Effector memory CD4-positive, alpha-beta T cell (primary cell): ENCODE data around the gene NT5DC2.
A peak's percentile ranks its signal among the peaks of the same experiment; 100 is the strongest.

Experiments used
- DNase-seq, 3 donors: peaks; one replicate each; pipeline ENCODE4 v3.0.0-alpha.2; 2020
- H3K27ac ChIP-seq: 2 replicates; pipeline ENCODE4 v1.7.0; 2013; ENCODE audit warnings: mild to moderate bottlenecking, low read length, moderate library complexity; ENCODE audit not compliant: insufficient read depth, poor library complexity, severe bottlenecking
- H3K27me3 ChIP-seq: replicated peaks from 2 replicates; pipeline ENCODE4 v1.7.0; 2013; ENCODE audit warnings: mild to moderate bottlenecking, low read length; ENCODE audit not compliant: insufficient read depth, control insufficient read depth, poor library complexity, severe bottlenecking
- H3K36me3 ChIP-seq: 2 replicates; pipeline ENCODE4 v1.7.0; 2013; ENCODE audit warnings: mild to moderate bottlenecking, low read length, moderate library complexity; ENCODE audit not compliant: control insufficient read depth, insufficient read depth
- H3K4me1 ChIP-seq: 2 replicates; pipeline ENCODE4 v1.7.0; 2013; ENCODE audit warnings: low read length, mild to moderate bottlenecking; ENCODE audit not compliant: control insufficient read depth, insufficient read depth, poor library complexity, severe bottlenecking
- H3K4me3 ChIP-seq: 2 replicates; pipeline ENCODE4 v1.7.0; 2013; ENCODE audit warnings: low read length, low read depth, mild to moderate bottlenecking; ENCODE audit not compliant: insufficient read depth, poor library complexity, severe bottlenecking
- H3K9me3 ChIP-seq: 2 replicates; pipeline ENCODE4 v1.7.0; 2013; ENCODE audit warnings: mild to moderate bottlenecking, low read length, moderate library complexity; ENCODE audit not compliant: control insufficient read depth
- total RNA-seq, 3 donors: gene quantifications; one replicate each; lab custom pipeline; 2026; lab: John Stamatoyannopoulos, UW

Gene NT5DC2
- total RNA-seq = 1.4 to 3.0 (median 2.3) reads per million in 3 donors

DNA sequence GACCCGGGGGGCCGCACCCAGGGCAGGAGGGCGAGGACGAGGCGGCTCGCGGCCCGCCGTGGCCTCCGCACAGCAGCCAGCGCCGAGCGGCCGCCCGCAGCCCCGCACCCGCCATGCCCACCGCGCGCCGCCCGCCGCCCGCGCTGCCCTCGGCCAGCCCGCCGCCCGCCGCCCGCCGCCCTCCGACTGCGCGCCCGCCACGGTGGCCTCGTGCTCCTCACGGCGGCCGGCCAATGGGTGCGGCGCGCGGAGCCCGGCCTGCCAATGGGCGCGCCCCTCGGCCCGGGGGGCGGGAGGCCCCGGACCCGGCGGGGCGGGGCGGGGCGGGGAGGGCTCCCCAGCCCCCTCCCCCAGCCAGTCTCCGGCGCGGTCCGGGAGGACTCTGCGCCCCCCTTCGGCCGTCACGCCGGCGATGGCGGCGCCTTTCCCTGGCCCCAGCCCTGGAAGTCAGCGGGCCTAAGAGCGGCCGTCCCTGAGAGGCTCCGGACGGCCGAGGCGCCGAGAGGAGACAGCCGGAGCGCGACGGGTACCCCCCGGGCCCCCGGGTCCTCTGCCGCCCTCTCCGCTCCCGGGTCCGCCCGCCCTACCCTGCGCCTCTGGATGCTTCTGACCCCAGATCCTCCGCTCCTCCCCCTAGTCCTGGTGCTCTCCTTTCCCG, at the start of gene NT5DC2:
TSS of gene NT5DC2 (minus strand) at position 235 of the 658 bp plus-strand sequence. CDS start at position 115, 120 bp downstream.
- Histone ChIP-seq H3K9me3 (no peaks in the 10 kb centered on the region), H3K27me3 (no peaks in the 10 kb centered on the region), H3K27ac (no peak within 1 kb of the TSS), H3K4me1 (peaks cover 26% of the 10 kb centered on the region), H3K4me3 (peak within 1 kb of the TSS; percentile 64), H3K36me3 (no peaks in the 10 kb centered on the region)
- peak; percentile 41 to 54 (median 41) for DNase-seq

- Histone ChIP-seq H3K9me3 (no peaks in the 10 kb centered on the region), H3K27ac (no peak overlapping the region), H3K4me1 (no peaks in the 10 kb centered on the region), H3K4me3 (no peak overlapping the region), H3K27me3 (no peaks in the 10 kb centered on the region), H3K36me3 (peaks cover 34% of the 10 kb centered on the region)
- DNase-seq = no peak
Measured at GRCh38 chr3:52574056-52574965, 40.7 kb upstream of the NT5DC2 start.

GRCh38 chr3:52572221-52572620, 38.6 kb upstream of the NT5DC2 start:
- H3K27ac ChIP-seq = no peak overlapping the region
- no peaks in the 10 kb centered on the region for H3K9me3 ChIP-seq
- no peak overlapping the region for H3K4me3 ChIP-seq
- DNase-seq = no peak
- no peaks in the 10 kb centered on the region for H3K27me3 ChIP-seq
- H3K36me3 ChIP-seq = peaks cover 16% of the 10 kb centered on the region
- no peaks in the 10 kb centered on the region for H3K4me1 ChIP-seq

DNA sequence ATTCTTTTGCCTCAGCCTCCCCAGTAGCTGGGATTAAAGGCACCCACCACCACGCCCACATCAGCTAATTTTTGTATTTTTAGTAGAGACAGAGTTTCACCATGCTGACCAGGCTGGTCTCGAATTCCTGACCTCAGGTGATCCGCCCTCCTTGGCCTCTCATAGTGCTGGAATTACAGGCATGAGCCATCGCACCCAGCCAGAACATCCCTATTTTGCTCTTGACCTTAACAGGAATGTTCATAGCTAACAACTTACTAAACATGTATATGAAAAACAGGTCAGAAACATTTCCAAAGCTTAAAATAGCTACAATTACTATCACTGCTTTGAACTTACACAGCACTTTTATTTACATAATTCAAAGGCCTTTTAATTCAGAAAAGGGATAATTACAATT, 36.4 kb upstream of the NT5DC2 start:
- H3K27ac ChIP-seq = no peak overlapping the region
- no peak for DNase-seq
- peaks cover 4% of the 10 kb centered on the region for H3K36me3 ChIP-seq
- H3K4me3 ChIP-seq = no peak overlapping the region
- H3K27me3 ChIP-seq = no peaks in the 10 kb centered on the region
- H3K9me3 ChIP-seq = no peaks in the 10 kb centered on the region
- no peaks in the 10 kb centered on the region for H3K4me1 ChIP-seq

GRCh38 chr3:52568069-52568468, 34.4 kb upstream of the NT5DC2 start:
- no peak for DNase-seq
- Histone ChIP-seq H3K27ac (no peak overlapping the region), H3K36me3 (peaks cover 13% of the 10 kb centered on the region), H3K27me3 (no peaks in the 10 kb centered on the region), H3K4me1 (no peaks in the 10 kb centered on the region), H3K4me3 (no peak overlapping the region), H3K9me3 (no peaks in the 10 kb centered on the region)

DNA sequence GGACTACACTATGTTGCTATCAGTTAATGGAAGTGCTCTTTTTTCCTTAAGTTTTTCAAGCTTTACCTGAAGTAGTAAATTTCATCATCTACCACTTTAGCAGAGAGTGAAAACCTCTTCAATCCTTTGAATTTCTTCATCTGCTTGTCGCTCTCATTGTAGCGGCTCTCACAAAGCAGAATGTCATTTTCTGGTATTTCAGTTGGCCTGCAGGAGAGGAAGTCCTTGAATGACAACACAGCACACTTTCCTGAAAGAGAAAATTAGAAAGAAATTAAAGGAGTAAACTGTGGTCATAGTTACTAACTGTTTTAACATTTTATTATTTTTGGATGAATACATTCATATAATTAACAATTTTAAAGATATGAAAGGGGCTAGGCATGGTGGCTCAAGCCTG, 30.3 kb upstream of the NT5DC2 start:
- H3K36me3 ChIP-seq = peaks cover 28% of the 10 kb centered on the region
- H3K27me3 ChIP-seq = no peaks in the 10 kb centered on the region
- H3K4me1 ChIP-seq = peaks cover 4% of the 10 kb centered on the region
- no peaks in the 10 kb centered on the region for H3K9me3 ChIP-seq
- H3K27ac ChIP-seq = no peak overlapping the region
- no peak overlapping the region for H3K4me3 ChIP-seq
- no peak for DNase-seq

DNA sequence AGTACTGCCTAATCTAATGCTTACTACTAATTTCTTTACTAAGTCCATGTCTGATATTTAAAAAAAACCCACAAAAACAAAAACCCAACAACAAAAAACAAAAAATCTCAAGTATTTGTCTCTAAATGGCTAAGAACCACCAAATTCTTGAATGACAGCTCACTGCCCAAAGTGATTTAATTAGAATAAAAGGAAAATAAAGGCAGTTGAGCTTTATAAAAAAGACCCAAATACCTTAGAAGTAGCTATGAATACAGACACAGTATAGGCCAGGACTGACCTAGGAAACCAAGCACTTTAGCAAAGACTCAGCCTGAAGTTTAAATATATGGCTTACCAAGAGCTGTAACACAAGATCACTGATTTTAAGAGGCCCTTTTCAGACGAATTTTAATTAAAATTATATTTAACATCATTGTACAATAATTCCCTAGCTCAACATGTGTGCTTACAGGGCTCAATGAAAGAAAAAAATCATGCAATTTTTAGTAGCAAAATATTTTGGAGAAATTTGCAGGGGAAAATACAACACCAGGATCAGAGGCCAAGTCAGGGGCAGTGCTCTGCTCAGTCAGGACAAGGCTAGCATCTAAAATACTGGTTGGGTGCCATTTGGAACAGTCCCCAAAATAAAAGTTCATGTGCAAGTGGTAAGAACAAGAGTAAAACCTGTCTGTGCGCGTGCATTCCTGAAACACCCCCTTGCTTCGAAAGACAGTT, 27.5 kb upstream of the NT5DC2 start:
- peaks cover 47% of the 10 kb centered on the region for H3K36me3 ChIP-seq
- H3K9me3 ChIP-seq = no peaks in the 10 kb centered on the region
- H3K27ac ChIP-seq = no peak overlapping the region
- no peaks in the 10 kb centered on the region for H3K27me3 ChIP-seq
- peaks cover 4% of the 10 kb centered on the region for H3K4me1 ChIP-seq
- no peak overlapping the region for H3K4me3 ChIP-seq
- DNase-seq = no peak

- Histone ChIP-seq H3K36me3 (peaks cover 62% of the 10 kb centered on the region), H3K27me3 (no peaks in the 10 kb centered on the region), H3K4me1 (peaks cover 4% of the 10 kb centered on the region), H3K4me3 (no peak overlapping the region), H3K27ac (no peak overlapping the region), H3K9me3 (no peaks in the 10 kb centered on the region)
- no peak for DNase-seq
Measured at GRCh38 chr3:52558436-52558835, 24.8 kb upstream of the NT5DC2 start.

DNA sequence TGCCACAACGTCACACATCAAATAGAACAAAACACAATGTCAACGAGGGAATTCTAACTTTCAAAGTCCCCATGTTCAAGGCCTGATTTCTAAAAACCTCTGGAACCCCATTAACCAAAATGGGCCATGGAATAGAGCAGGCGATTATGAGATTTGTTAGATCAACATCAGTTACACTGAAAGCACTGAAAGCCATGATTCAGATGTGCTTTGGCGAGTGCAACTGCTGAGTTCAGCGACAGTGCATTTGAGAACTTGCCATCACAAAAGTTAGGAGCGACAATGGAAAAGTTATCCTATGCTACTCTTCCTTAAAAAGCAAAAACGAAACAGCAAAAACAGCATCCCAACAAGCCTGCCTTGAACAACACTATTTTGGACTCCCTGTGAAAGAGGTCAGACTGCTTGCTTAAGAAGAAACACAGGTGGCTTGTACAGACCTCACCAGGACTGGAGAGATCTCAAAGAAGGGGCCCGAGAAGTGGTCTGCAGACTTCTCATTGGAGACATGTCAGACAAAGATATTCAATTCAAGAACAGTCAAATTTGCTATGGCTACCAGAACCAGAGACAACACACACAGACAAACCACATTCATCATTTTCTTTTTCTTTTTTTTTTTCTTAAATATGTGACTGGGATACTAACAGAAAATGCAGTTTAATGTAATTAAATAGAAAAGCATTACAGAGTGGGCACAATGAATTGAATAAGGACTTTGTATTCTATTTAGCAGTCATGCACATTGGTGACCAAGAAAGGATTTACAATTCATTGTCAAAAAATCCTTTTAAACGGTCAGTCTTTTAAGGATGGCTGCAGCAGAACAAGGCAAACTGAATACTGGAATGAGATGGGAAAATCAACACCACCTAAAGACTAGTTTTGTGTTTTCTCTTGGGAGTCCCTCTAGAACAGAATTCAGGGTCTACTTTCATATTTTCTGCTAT, 23.6 kb upstream of the NT5DC2 start:
- H3K36me3 ChIP-seq = peaks cover 57% of the 10 kb centered on the region

More for the DNA sequence above, 23.6 kb upstream of the NT5DC2 start:
- no peak overlapping the region for H3K27ac ChIP-seq
- DNase-seq = no peak
- H3K4me3 ChIP-seq = no peak overlapping the region
- peaks cover 4% of the 10 kb centered on the region for H3K4me1 ChIP-seq
- H3K9me3 ChIP-seq = no peaks in the 10 kb centered on the region
- H3K27me3 ChIP-seq = no peaks in the 10 kb centered on the region
